SK-N-SH treated with all-trans-retinoic acid at 6 μM for 48 hours (cell line): ENCODE results near the gene PDSS2.

Experiments
- ATAC-seq: fragments of 200-7000 bp; cut with Tn5 transposase; 3 replicates; pipeline ENCODE4 v1.9.1; 2020; ENCODE audit warnings: mild to moderate bottlenecking, moderate library complexity
- ARNTL ChIP-seq: fragments of 450-650 bp; formaldehyde crosslinking; IDR thresholded peaks from 2 replicates; pipeline ENCODE4 v1.5.0; 2020; ENCODE audit warnings: low read depth, mild to moderate bottlenecking, moderate library complexity, borderline replicate concordance
- BACH2 ChIP-seq: fragments of 250-450 bp; sonication (Bioruptor Pico); IDR thresholded peaks from 2 replicates; pipeline ENCODE4 v1.9.0; 2021; ENCODE audit warnings: mild to moderate bottlenecking, borderline replicate concordance
- CSDC2 ChIP-seq: fragments of 250-450 bp; sonication (Bioruptor Pico); IDR thresholded peaks from 2 replicates; pipeline ENCODE4 v1.5.0; 2020; ENCODE audit warnings: mild to moderate bottlenecking, moderate library complexity
- ESRRG ChIP-seq: fragments of 250-450 bp; sonication (Bioruptor Pico); IDR thresholded peaks from 2 replicates; pipeline ENCODE4 v1.6.1; 2021; ENCODE audit warnings: mild to moderate bottlenecking
- GLIS3 ChIP-seq: fragments of 250-450 bp; sonication (Bioruptor Pico); IDR thresholded peaks from 2 replicates; pipeline ENCODE4 v1.5.0; 2020; ENCODE audit warnings: mild to moderate bottlenecking, moderate library complexity
- ISL1 ChIP-seq: fragments of 250-450 bp; sonication (Bioruptor Pico); IDR thresholded peaks from 2 replicates; pipeline ENCODE4 v2.1.2; 2022; ENCODE audit warnings: mild to moderate bottlenecking, moderate library complexity
- OSR1 ChIP-seq: fragments of 250-450 bp; sonication (Bioruptor Pico); IDR thresholded peaks from 2 replicates; pipeline ENCODE4 v1.8.0; 2022; ENCODE audit warnings: moderate library complexity, mild to moderate bottlenecking, inconsistent platforms
- PPARA ChIP-seq: fragments of 250-450 bp; sonication (Bioruptor Pico); IDR thresholded peaks from 2 replicates; pipeline ENCODE4 v1.5.0; 2020; ENCODE audit warnings: mild to moderate bottlenecking, borderline replicate concordance
- RARB ChIP-seq: fragments of 250-450 bp; sonication (Bioruptor Pico); IDR thresholded peaks from 2 replicates; pipeline ENCODE4 v1.8.0; 2021; ENCODE audit warnings: mild to moderate bottlenecking, moderate library complexity
- SNAI2 ChIP-seq: fragments of 250-450 bp; sonication (Bioruptor Pico); IDR thresholded peaks from 2 replicates; pipeline ENCODE4 v1.5.0; 2020; ENCODE audit warnings: mild to moderate bottlenecking, moderate library complexity
- TCF4 ChIP-seq: fragments of 250-450 bp; sonication (Bioruptor Pico); IDR thresholded peaks from 2 replicates; pipeline ENCODE4 v1.8.0; 2021; ENCODE audit warnings: mild to moderate bottlenecking, moderate library complexity, borderline replicate concordance
- TOX ChIP-seq: fragments of 250-450 bp; sonication (Bioruptor Pico); IDR thresholded peaks from 2 replicates; pipeline ENCODE4 v1.8.0; 2021; ENCODE audit warnings: mild to moderate bottlenecking, moderate library complexity, borderline replicate concordance
- ZC3H10 ChIP-seq: fragments of 250-450 bp; sonication (Bioruptor Pico); IDR thresholded peaks from 2 replicates; pipeline ENCODE4 v1.5.1; 2021; ENCODE audit warnings: mild to moderate bottlenecking, moderate library complexity
- ZFP3 ChIP-seq: fragments of 250-450 bp; sonication (Bioruptor Pico); IDR thresholded peaks from 2 replicates; pipeline ENCODE4 v1.5.0; 2020; ENCODE audit warnings: mild to moderate bottlenecking, moderate library complexity
- ZFP30 ChIP-seq: fragments of 450-650 bp; formaldehyde crosslinking; IDR thresholded peaks from 2 replicates; pipeline ENCODE4 v1.5.0; 2022; ENCODE audit warnings: mild to moderate bottlenecking, moderate library complexity
- ZNF565 ChIP-seq: fragments of 450-650 bp; formaldehyde crosslinking; conservative IDR thresholded peaks from 2 replicates; pipeline ENCODE4 v1.5.0; 2020; ENCODE audit warnings: low read depth, mild to moderate bottlenecking, moderate library complexity
- ZNF70 ChIP-seq: fragments of 450-650 bp; formaldehyde crosslinking; IDR thresholded peaks from 2 replicates; pipeline ENCODE4 v1.5.0; 2020; ENCODE audit warnings: mild to moderate bottlenecking, moderate library complexity
- TF ChIP-seq, protein P1 (sequence below): fragments of 250-450 bp; sonication (Bioruptor Pico); IDR thresholded peaks from 2 replicates; pipeline ENCODE4 v1.8.0; 2020; ENCODE audit warnings: mild to moderate bottlenecking, moderate library complexity, borderline replicate concordance
- TF ChIP-seq, protein P2 (sequence below): fragments of 250-450 bp; sonication (Bioruptor Pico); IDR thresholded peaks from 2 replicates; pipeline ENCODE4 v1.5.0; 2020; ENCODE audit warnings: mild to moderate bottlenecking, moderate library complexity
- TF ChIP-seq, protein P3 (sequence below): fragments of 250-450 bp; sonication (Bioruptor Pico); IDR thresholded peaks from 2 replicates; pipeline ENCODE4 v1.5.1; 2021; ENCODE audit warnings: mild to moderate bottlenecking, moderate library complexity
- TF ChIP-seq, protein P4 (sequence below): fragments of 250-450 bp; sonication (Bioruptor Pico); IDR thresholded peaks from 2 replicates; pipeline ENCODE4 v1.8.0; 2021; ENCODE audit warnings: low read depth, mild to moderate bottlenecking, moderate library complexity, borderline replicate concordance

Gene PDSS2

DNA sequence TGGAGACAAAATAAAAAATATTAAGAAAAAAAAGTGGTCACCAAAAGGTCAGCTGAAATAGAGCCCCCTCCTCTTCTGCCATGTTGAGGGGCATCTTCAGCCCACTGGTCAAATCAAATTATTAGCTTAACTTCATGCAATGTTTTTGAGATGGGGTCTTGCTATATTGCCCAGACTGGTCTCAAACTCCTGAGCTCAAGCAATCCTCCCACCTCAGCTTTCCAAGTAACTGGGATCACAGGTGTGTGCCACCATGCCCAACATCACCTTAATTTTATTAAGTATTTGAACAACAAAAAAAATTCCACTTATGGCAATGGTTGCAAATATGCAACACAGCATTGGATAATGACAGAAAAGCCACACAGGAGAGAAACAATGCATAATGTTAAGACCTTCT, 244.7 kb downstream of the PDSS2 start:
- no peak for ATAC-seq
- TF ChIP-seq, protein P1, sequence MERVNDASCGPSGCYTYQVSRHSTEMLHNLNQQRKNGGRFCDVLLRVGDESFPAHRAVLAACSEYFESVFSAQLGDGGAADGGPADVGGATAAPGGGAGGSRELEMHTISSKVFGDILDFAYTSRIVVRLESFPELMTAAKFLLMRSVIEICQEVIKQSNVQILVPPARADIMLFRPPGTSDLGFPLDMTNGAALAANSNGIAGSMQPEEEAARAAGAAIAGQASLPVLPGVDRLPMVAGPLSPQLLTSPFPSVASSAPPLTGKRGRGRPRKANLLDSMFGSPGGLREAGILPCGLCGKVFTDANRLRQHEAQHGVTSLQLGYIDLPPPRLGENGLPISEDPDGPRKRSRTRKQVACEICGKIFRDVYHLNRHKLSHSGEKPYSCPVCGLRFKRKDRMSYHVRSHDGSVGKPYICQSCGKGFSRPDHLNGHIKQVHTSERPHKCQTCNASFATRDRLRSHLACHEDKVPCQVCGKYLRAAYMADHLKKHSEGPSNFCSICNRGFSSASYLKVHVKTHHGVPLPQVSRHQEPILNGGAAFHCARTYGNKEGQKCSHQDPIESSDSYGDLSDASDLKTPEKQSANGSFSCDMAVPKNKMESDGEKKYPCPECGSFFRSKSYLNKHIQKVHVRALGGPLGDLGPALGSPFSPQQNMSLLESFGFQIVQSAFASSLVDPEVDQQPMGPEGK: no peak
- TF ChIP-seq ZFP30 (CRISPR knock-in tag): no peak
- no peak for TF ChIP-seq ZNF70 (CRISPR knock-in tag)
- TF ChIP-seq GLIS3: no peak
- TF ChIP-seq BACH2: no peak
- TF ChIP-seq TOX (CRISPR knock-in tag): no peak
- TF ChIP-seq, protein P2, sequence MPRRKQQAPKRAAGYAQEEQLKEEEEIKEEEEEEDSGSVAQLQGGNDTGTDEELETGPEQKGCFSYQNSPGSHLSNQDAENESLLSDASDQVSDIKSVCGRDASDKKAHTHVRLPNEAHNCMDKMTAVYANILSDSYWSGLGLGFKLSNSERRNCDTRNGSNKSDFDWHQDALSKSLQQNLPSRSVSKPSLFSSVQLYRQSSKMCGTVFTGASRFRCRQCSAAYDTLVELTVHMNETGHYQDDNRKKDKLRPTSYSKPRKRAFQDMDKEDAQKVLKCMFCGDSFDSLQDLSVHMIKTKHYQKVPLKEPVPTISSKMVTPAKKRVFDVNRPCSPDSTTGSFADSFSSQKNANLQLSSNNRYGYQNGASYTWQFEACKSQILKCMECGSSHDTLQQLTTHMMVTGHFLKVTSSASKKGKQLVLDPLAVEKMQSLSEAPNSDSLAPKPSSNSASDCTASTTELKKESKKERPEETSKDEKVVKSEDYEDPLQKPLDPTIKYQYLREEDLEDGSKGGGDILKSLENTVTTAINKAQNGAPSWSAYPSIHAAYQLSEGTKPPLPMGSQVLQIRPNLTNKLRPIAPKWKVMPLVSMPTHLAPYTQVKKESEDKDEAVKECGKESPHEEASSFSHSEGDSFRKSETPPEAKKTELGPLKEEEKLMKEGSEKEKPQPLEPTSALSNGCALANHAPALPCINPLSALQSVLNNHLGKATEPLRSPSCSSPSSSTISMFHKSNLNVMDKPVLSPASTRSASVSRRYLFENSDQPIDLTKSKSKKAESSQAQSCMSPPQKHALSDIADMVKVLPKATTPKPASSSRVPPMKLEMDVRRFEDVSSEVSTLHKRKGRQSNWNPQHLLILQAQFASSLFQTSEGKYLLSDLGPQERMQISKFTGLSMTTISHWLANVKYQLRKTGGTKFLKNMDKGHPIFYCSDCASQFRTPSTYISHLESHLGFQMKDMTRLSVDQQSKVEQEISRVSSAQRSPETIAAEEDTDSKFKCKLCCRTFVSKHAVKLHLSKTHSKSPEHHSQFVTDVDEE (CRISPR knock-in tag): no peak
- no peak for TF ChIP-seq OSR1 (CRISPR knock-in tag)
- TF ChIP-seq TCF4 (CRISPR knock-in tag): no peak
- TF ChIP-seq RARB (CRISPR knock-in tag): no peak
- TF ChIP-seq, protein P3, sequence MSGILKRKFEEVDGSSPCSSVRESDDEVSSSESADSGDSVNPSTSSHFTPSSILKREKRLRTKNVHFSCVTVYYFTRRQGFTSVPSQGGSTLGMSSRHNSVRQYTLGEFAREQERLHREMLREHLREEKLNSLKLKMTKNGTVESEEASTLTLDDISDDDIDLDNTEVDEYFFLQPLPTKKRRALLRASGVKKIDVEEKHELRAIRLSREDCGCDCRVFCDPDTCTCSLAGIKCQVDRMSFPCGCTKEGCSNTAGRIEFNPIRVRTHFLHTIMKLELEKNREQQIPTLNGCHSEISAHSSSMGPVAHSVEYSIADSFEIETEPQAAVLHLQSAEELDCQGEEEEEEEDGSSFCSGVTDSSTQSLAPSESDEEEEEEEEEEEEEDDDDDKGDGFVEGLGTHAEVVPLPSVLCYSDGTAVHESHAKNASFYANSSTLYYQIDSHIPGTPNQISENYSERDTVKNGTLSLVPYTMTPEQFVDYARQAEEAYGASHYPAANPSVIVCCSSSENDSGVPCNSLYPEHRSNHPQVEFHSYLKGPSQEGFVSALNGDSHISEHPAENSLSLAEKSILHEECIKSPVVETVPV (CRISPR knock-in tag): no peak
- TF ChIP-seq ZC3H10 (CRISPR knock-in tag): no peak
- no peak for TF ChIP-seq ARNTL
- TF ChIP-seq ZFP3 (CRISPR knock-in tag): no peak
- TF ChIP-seq SNAI2 (CRISPR knock-in tag): no peak
- TF ChIP-seq PPARA (CRISPR knock-in tag): no peak
- TF ChIP-seq ESRRG (CRISPR knock-in tag): no peak
- TF ChIP-seq CSDC2 (CRISPR knock-in tag): no peak

DNA sequence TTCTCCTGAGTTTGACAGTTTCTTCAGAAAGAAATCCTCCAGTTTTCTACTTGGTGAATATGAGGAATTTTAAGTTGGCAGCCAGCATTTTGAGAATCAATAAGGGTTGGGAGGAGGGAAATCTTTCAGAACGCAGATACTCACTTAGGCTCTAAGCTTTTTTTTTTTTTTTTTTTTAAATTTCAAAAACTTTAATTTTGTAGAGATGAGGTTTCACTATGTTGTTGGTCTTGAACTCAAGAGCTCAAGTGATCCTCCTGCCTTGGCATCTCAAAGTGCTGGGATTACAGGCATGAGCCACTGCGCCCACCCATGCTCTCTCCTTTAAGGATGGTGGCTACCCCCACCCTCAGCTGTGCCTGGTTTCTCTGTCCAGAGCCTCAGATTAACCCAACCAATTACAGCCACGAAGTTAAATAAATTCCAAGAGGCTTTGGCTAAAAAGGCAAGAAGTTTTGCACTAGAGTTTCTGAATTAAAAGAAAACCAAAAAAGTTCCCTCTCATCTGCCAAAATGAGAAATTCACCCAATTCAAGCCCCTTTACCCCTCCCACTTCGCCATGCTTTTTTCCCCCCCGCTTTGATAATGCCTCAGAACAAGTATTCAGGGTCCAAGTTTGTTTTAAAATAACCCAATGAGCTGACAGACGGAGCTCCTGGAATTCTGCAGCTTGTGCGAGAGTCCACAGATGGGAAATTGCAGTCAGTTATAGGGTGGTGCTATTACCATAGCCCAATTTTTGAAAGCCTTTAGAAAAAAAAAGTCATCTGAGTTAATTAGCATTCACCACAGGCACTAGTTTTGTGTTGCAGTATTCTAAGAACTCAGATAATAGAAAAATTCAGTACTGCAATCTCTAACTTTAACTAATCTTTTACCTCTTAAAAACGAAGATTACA, 249.7 kb downstream of the PDSS2 start:
- ATAC-seq: no peak
- TF ChIP-seq ZFP30 (CRISPR knock-in tag) (no peak), BACH2 (no peak), SNAI2 (CRISPR knock-in tag) (no peak), ZNF70 (CRISPR knock-in tag) (no peak), PPARA (CRISPR knock-in tag) (no peak), GLIS3 (no peak), ARNTL (no peak), TCF4 (CRISPR knock-in tag) (no peak), RARB (CRISPR knock-in tag) (no peak), TOX (CRISPR knock-in tag) (no peak), ZNF565 (no peak), ESRRG (CRISPR knock-in tag) (no peak), ISL1 (CRISPR knock-in tag) (no peak)
- TF ChIP-seq, protein P2 (CRISPR knock-in tag): no peak
- TF ChIP-seq, protein P1: no peak
- TF ChIP-seq, protein P4, sequence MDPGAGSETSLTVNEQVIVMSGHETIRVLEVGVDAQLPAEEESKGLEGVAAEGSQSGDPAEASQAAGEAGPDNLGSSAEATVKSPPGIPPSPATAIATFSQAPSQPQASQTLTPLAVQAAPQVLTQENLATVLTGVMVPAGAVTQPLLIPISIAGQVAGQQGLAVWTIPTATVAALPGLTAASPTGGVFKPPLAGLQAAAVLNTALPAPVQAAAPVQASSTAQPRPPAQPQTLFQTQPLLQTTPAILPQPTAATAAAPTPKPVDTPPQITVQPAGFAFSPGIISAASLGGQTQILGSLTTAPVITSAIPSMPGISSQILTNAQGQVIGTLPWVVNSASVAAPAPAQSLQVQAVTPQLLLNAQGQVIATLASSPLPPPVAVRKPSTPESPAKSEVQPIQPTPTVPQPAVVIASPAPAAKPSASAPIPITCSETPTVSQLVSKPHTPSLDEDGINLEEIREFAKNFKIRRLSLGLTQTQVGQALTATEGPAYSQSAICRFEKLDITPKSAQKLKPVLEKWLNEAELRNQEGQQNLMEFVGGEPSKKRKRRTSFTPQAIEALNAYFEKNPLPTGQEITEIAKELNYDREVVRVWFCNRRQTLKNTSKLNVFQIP (CRISPR knock-in tag): no peak
- TF ChIP-seq, protein P3 (CRISPR knock-in tag): no peak
